ENCODE results near the gene GAMT.

The GAMT gene

GRCh38 chr19:1386945-1387683 lies 14.2 kb downstream of the GAMT start:
- no peak for DNase-seq (ENCODE audit: low read depth in 2 of 3, low spot score in 1 of 3)

- DNase-seq (ENCODE audit: low read depth in 2 of 3, low spot score in 1 of 3), result no peak
These were observed 15.5 kb downstream of the GAMT start for GRCh38 chr19:1385816-1386215.

- no peak for DNase-seq (ENCODE audit: low read depth in 2 of 3, low spot score in 1 of 3)
These were observed 16.7 kb downstream of the GAMT start for GRCh38 chr19:1384478-1385110.

GRCh38 chr19:1384085-1384462 lies 17.3 kb downstream of the GAMT start:
- no peak for DNase-seq (ENCODE audit: low read depth in 2 of 3, low spot score in 1 of 3)

- DNase-seq (ENCODE audit: low read depth in 2 of 3, low spot score in 1 of 3), result peak; percentile 87 to 98 (median 88)
These were observed 17.8 kb downstream of the GAMT start, which contains the start of gene NDUFS7 for GRCh38 chr19:1383312-1384084. NDUFS7 (plus strand) TSS chr19:1383907; CDS start chr19:1383927, 20 bp downstream.

- DNase-seq (ENCODE audit: low read depth in 2 of 3, low spot score in 1 of 3), result no peak
These were observed 18.4 kb downstream of the GAMT start for GRCh38 chr19:1383017-1383311.

- DNase-seq (ENCODE audit: low read depth in 2 of 3, low spot score in 1 of 3), result no peak
These were observed 19.1 kb downstream of the GAMT start for GRCh38 chr19:1382250-1382649.

- no peak for DNase-seq (ENCODE audit: low read depth in 2 of 3, low spot score in 1 of 3)
These were observed 21.3 kb downstream of the GAMT start for GRCh38 chr19:1379961-1380489.

GRCh38 chr19:1379126-1379905 lies 22.0 kb downstream of the GAMT start:
- no peak for DNase-seq (ENCODE audit: low read depth in 2 of 3, low spot score in 1 of 3)

GRCh38 chr19:1377965-1378785 lies 23.2 kb downstream of the GAMT start:
- no peak for DNase-seq (ENCODE audit: low read depth in 2 of 3, low spot score in 1 of 3)

- DNase-seq (ENCODE audit: low read depth in 2 of 3, low spot score in 1 of 3), result no peak
These were observed 24.0 kb downstream of the GAMT start for GRCh38 chr19:1377176-1377964.

GRCh38 chr19:1376415-1376805 lies 24.9 kb downstream of the GAMT start:
- no peak for DNase-seq (ENCODE audit: low read depth in 2 of 3, low spot score in 1 of 3)

GRCh38 chr19:1374250-1374577 lies 27.1 kb downstream of the GAMT start:
- no peak for DNase-seq (ENCODE audit: low read depth in 2 of 3, low spot score in 1 of 3)

- DNase-seq (ENCODE audit: low read depth in 2 of 3, low spot score in 1 of 3), result no peak
These were observed 27.6 kb downstream of the GAMT start for GRCh38 chr19:1373534-1374249.

GRCh38 chr19:1373042-1373533 lies 28.3 kb downstream of the GAMT start:
- DNase-seq (ENCODE audit: low read depth in 2 of 3, low spot score in 1 of 3), result no peak

- DNase-seq (ENCODE audit: low read depth in 2 of 3, low spot score in 1 of 3), result no peak
These were observed 30.6 kb downstream of the GAMT start for GRCh38 chr19:1370579-1371361.

GRCh38 chr19:1369214-1369805 lies 32.0 kb downstream of the GAMT start:
- no peak for DNase-seq (ENCODE audit: low read depth in 2 of 3, low spot score in 1 of 3)

Data from stimulated activated CD4-positive, alpha-beta T cell treated with anti-CD3 and anti-CD28 coated beads, Interleukin-12 subunit alpha, Interleukin-12 subunit beta, amount 100 ng/mL, for 48 hours (primary cell).